ENCODE results near the gene MALSU1.

MALSU1 gene

GRCh38 chr7:23333671-23334246, 34.6 kb downstream of the MALSU1 start:
- in situ Hi-C loops (cut with MboI; ENCODE audit: low pct_unique_long_range_greater_than_20kb, low sequenced_read_pairs, unreplicated experiment): no loop called here
- no peak for TF ChIP-seq CTCF (IDR thresholded peaks at IDR 0.05; ENCODE audit: extremely low read depth, insufficient read depth, missing control alignments)
- DNase-seq (ENCODE audit: low spot score): no peak

GRCh38 chr7:23334482-23335056, 35.4 kb downstream of the MALSU1 start:
- no peak for DNase-seq (ENCODE audit: low spot score)
- in situ Hi-C loops (cut with MboI; ENCODE audit: low pct_unique_long_range_greater_than_20kb, low sequenced_read_pairs, unreplicated experiment): no loop called here
- no peak for TF ChIP-seq CTCF (IDR thresholded peaks at IDR 0.05; ENCODE audit: extremely low read depth, insufficient read depth, missing control alignments)

- no peak for DNase-seq (ENCODE audit: low spot score)
- no peak for TF ChIP-seq CTCF (IDR thresholded peaks at IDR 0.05; ENCODE audit: extremely low read depth, insufficient read depth, missing control alignments)
- in situ Hi-C loops (cut with MboI; ENCODE audit: low pct_unique_long_range_greater_than_20kb, low sequenced_read_pairs, unreplicated experiment): no loop called here
Measured at GRCh38 chr7:23335136-23335535, 36.0 kb downstream of the MALSU1 start.

GRCh38 chr7:23335621-23336020, 36.5 kb downstream of the MALSU1 start:
- no peak for DNase-seq (ENCODE audit: low spot score)
- no peak for TF ChIP-seq CTCF (IDR thresholded peaks at IDR 0.05; ENCODE audit: extremely low read depth, insufficient read depth, missing control alignments)
- in situ Hi-C loops (cut with MboI; ENCODE audit: low pct_unique_long_range_greater_than_20kb, low sequenced_read_pairs, unreplicated experiment): no loop called here

GRCh38 chr7:23336086-23336485, 36.9 kb downstream of the MALSU1 start:
- in situ Hi-C loops (cut with MboI; ENCODE audit: low pct_unique_long_range_greater_than_20kb, low sequenced_read_pairs, unreplicated experiment): no loop called here
- no peak for DNase-seq (ENCODE audit: low spot score)
- TF ChIP-seq CTCF (IDR thresholded peaks at IDR 0.05; ENCODE audit: extremely low read depth, insufficient read depth, missing control alignments): no peak

GRCh38 chr7:23336799-23337283, 37.7 kb downstream of the MALSU1 start:
- no peak for DNase-seq (ENCODE audit: low spot score)
- TF ChIP-seq CTCF (IDR thresholded peaks at IDR 0.05; ENCODE audit: extremely low read depth, insufficient read depth, missing control alignments): no peak
- in situ Hi-C loops (cut with MboI; ENCODE audit: low pct_unique_long_range_greater_than_20kb, low sequenced_read_pairs, unreplicated experiment): no loop called here

Data from GM13977 (cell line).